KMS-11 (cell line): Measurements from ENCODE around the gene MOCS1.

Experiments
- H2AFZ ChIP-seq: fragments of 200-600 bp; sonication (generic); 2 replicates; pipeline ENCODE4 v1.6.1; 2016; ENCODE audit warnings: antibody characterized with exemption, mixed run types, low read depth
- H3K27ac ChIP-seq: fragments of 200-600 bp; sonication (generic); 2 replicates; pipeline ENCODE4 v1.6.1; 2016; ENCODE audit warnings: mild to moderate bottlenecking, mixed run types
- H3K27me3 ChIP-seq: fragments of 200-600 bp; sonication (generic); 2 replicates; pipeline ENCODE4 v1.6.1; 2017; ENCODE audit warnings: mild to moderate bottlenecking, low read depth, mixed run types, moderate library complexity; ENCODE audit not compliant: insufficient read depth
- H3K36me3 ChIP-seq: fragments of 200-600 bp; sonication (generic); 2 replicates; pipeline ENCODE4 v1.6.1; 2017; ENCODE audit warnings: mild to moderate bottlenecking, mixed run types; ENCODE audit not compliant: insufficient read depth
- H3K4me1 ChIP-seq: fragments of 200-600 bp; sonication (generic); 2 replicates; pipeline ENCODE4 v1.6.1; 2016; ENCODE audit warnings: mild to moderate bottlenecking, low read depth, mixed run types; ENCODE audit not compliant: poor library complexity, severe bottlenecking
- H3K4me2 ChIP-seq: fragments of 200-600 bp; sonication (generic); 2 replicates; pipeline ENCODE4 v1.7.0; 2016; ENCODE audit warnings: mild to moderate bottlenecking, mixed run types
- H3K4me3 ChIP-seq: fragments of 200-600 bp; sonication (generic); IDR thresholded peaks from 2 replicates; pipeline ENCODE4 v1.6.1; 2017; ENCODE audit warnings: low read depth, low read length, mixed read lengths; ENCODE audit not compliant: insufficient read depth
- H3K79me2 ChIP-seq: fragments of 200-600 bp; sonication (generic); 2 replicates; pipeline ENCODE4 v1.6.1; 2016; ENCODE audit warnings: low read depth, mixed run types; ENCODE audit not compliant: insufficient read depth
- H3K9ac ChIP-seq: fragments of 200-600 bp; sonication (generic); 2 replicates; pipeline ENCODE4 v1.6.1; 2016; ENCODE audit warnings: mild to moderate bottlenecking, mixed run types
- H4K20me1 ChIP-seq: fragments of 200-600 bp; sonication (generic); 2 replicates; pipeline ENCODE4 v1.6.1; 2016; ENCODE audit warnings: mild to moderate bottlenecking, mixed run types; ENCODE audit not compliant: insufficient read depth
- CTCF ChIP-seq: fragments of 200-600 bp; sonication (generic); conservative IDR thresholded peaks from 2 replicates; pipeline ENCODE4 v1.6.1; 2017; ENCODE audit warnings: low read depth, mild to moderate bottlenecking, antibody characterized with exemption, low read length, moderate library complexity, mixed read lengths

Gene MOCS1

GRCh38 chr6:39941138-39941537, 6.9 kb upstream of the MOCS1 start:
- no peak for TF ChIP-seq CTCF
- Histone ChIP-seq H3K27me3 (no peaks in the 10 kb centered on the region), H4K20me1 (no peaks in the 10 kb centered on the region), H3K4me3 (no peak overlapping the region), H3K4me2 (no peak overlapping the region), H3K79me2 (no peaks in the 10 kb centered on the region), H3K27ac (no peak overlapping the region), H3K9ac (no peak overlapping the region), H3K36me3 (no peaks in the 10 kb centered on the region), H2AFZ (no peak overlapping the region), H3K4me1 (peaks cover 8% of the 10 kb centered on the region)

DNA sequence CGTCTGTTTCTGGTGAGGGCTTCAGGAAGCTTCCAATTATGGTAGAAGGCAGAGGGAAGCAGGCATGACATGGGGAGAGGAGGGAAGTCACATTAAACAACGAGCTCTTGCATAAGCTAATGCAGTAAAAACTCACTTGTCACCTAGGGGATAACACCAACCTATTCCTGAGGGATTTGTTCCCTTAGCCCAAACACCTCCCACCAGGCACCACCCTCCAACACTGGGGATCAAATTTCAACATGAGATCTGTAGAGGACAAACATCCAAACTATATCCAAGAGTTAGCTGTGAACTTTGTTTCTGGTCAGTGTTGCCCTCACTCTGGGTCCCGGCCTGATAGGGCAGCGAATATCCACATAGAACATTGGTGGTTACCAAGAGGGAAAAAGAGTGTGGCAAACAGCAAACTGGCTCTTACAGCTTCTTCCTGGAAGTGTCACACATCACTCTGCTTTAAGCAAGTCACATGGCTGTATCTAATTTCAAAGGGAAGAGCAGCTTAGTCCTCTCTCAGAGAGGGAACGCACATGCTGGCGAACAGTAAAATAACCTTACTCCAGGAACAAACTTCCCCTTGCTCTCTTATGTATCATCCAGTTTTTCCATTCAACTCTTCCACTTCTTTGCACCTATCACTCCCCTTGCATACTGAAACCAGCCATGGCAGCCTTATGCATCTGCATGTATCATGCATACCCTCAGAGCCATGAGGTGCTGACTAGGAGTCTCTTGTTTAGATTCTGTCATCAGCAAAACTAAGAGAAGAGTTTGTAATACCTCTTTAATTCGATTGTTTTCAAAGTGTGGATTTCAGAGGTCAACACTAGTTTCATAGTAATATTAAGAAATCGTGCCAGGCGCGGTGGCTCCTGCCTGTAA, 4.8 kb upstream of the MOCS1 start:
- Histone ChIP-seq H3K36me3 (no peaks in the 10 kb centered on the region), H3K4me3 (no peak overlapping the region), H4K20me1 (no peaks in the 10 kb centered on the region), H3K27ac (no peak overlapping the region), H3K4me1 (peaks cover 8% of the 10 kb centered on the region), H3K79me2 (no peaks in the 10 kb centered on the region), H2AFZ (no peak overlapping the region), H3K27me3 (no peaks in the 10 kb centered on the region), H3K9ac (no peak overlapping the region), H3K4me2 (no peak overlapping the region)
- no peak for TF ChIP-seq CTCF

DNA sequence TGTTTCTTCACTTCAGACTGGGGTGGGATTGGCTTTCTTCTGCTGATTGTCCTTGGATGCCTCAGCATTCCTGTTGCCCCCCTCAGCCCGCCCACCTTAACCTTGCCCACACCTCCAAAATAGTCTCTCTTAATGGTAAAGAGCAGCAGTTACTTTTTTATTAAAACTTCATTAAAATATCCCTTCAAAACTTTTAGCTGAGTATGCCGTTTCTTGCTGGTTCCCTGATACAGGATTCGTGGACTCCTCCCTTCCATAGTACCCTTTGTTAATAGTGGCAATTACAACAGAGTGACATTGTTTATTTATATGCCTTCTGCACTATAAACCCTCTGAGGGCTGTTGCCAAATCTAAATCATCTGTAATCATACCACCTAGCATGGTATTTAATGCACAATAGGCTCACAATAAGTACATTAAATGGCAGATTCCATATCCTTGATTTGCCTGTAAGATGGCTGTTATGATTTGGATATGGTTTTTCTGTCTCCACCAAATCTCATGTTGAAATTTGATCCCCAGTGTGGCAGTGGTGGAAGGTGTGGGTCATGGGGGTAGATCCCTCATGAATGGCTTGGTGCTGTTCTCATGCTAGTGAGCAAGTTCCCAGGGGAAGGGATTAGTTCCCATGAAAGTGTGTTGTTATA, 3.5 kb upstream of the MOCS1 start:
- Histone ChIP-seq H3K36me3 (no peaks in the 10 kb centered on the region), H2AFZ (no peak overlapping the region), H3K4me2 (no peak overlapping the region), H4K20me1 (no peaks in the 10 kb centered on the region), H3K27me3 (no peaks in the 10 kb centered on the region), H3K4me3 (no peak overlapping the region), H3K27ac (no peak overlapping the region), H3K79me2 (no peaks in the 10 kb centered on the region), H3K4me1 (peaks cover 8% of the 10 kb centered on the region), H3K9ac (no peak overlapping the region)
- no peak for TF ChIP-seq CTCF

DNA sequence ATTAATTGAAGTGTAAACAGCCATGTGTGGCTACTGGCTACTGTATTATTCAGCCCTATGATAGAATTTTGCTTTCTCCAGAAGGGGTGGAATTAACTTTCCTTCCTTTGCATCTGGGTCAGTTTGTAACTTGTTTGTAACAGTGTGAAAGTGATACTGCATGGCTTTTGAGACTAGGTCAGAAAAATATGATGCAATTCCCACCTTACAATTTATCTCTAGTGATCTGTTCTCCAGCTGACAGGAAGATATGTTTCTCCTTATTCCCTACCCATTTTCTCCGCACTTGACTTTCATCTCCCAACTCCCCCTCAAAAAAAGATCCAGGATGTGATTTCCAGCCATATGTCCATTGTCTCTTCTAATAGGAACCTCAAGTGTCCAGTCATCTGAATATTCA, 2.6 kb upstream of the MOCS1 start:
- no peak overlapping the region for H3K4me2 ChIP-seq
- H3K4me3 ChIP-seq, result no peak overlapping the region
- H3K79me2 ChIP-seq, result no peaks in the 10 kb centered on the region
- H3K27me3 ChIP-seq, result no peaks in the 10 kb centered on the region
- H2AFZ ChIP-seq, result no peak overlapping the region
- no peak for TF ChIP-seq CTCF
- H3K4me1 ChIP-seq, result peaks cover 8% of the 10 kb centered on the region
- H3K9ac ChIP-seq, result no peak overlapping the region
- no peaks in the 10 kb centered on the region for H3K36me3 ChIP-seq
- H3K27ac ChIP-seq, result no peak overlapping the region
- H4K20me1 ChIP-seq, result no peaks in the 10 kb centered on the region
